ENCODE results near the gene FAM200A. TPM values are rescaled to one million over a fixed set of nuclear protein-coding genes. Genes with fewer than 3 reads are reported as not detected.

Gene FAM200A
- total RNA-seq, 1 experiment from 2014 or later: 4.7 TPM

- peak overlapping the region; percentile 54 for H3K9ac ChIP-seq (ENCODE audit: low read length)
- BruUV-seq (replicated peaks): no TSS peak
- no peaks in the 10 kb centered on the region; the same call in 1 of the 2 replicates for H4K20me1 ChIP-seq (ENCODE audit: insufficient read depth)
- H3K36me3 ChIP-seq (ENCODE audit: control insufficient read depth in 1 of 2, insufficient read depth in 2 of 2, low read length in 2 of 2): peaks cover 28 to 49% of the 10 kb centered on the region in 2 experiments
- peak; percentile 31; the same call in 1 of the 2 replicates for ATAC-seq
- H2AFZ ChIP-seq (ENCODE audit: low read depth, low read length, poor library complexity, severe bottlenecking): no peak overlapping the region
- DNase-seq (ENCODE audit: low read depth, low spot score): no peak
- H3K27ac ChIP-seq (ENCODE audit: low read depth, low read length): peak overlapping the region; percentile 63; the same call in 1 of the 2 replicates
- no peaks in the 10 kb centered on the region for H3K9me3 ChIP-seq (ENCODE audit: control insufficient read depth in 1 of 2, insufficient read depth in 1 of 2, low read depth in 1 of 2, low read length in 2 of 2)
- H3K4me1 ChIP-seq (ENCODE audit: control insufficient read depth in 1 of 2, insufficient read depth in 2 of 2, low read length in 2 of 2): peaks cover 32 to 55% of the 10 kb centered on the region in 2 experiments
- H3K4me3 ChIP-seq (replicated peaks in 1 of 2; ENCODE audit: low read depth in 1 of 2, low read length in 2 of 2): peak overlapping the region in 1 of 2 experiments; percentile 34; a peak in 1 of 4 replicates
- intact Hi-C loops (cut with micrococcal nuclease): no loop called here
- no peaks in the 10 kb centered on the region for H3K27me3 ChIP-seq (ENCODE audit: insufficient read depth, low read length)
- H3K9me2 ChIP-seq (ENCODE audit: insufficient read depth): no peaks in the 10 kb centered on the region
- no peak for TF ChIP-seq YY1 (IDR thresholded peaks at IDR 0.05; ENCODE audit: extremely low read depth, insufficient replicate concordance, low read depth, low read length)
- peak; percentile 28; the same call in 1 of the 2 replicates for TF ChIP-seq FOSL1 (IDR thresholded peaks at IDR 0.05; ENCODE audit: low read depth)
- ChIA-PET POLR2A (no interaction called here), RAD21 (ENCODE audit: low non-redundant PET in 1 of 2, low total read pairs in 2 of 2, uncharacterized antibody in 2 of 2, unreplicated experiment in 2 of 2) (no interaction called here), CTCF (no interaction called here)
- peaks cover 70% of the 10 kb centered on the region for H3K79me2 ChIP-seq (ENCODE audit: insufficient read depth, low read length)
- H3K4me2 ChIP-seq (ENCODE audit: low read length): peak overlapping the region; percentile 79
Measured at GRCh38 chr7:99563650-99564049, 11.7 kb upstream of the FAM200A start.

GRCh38 chr7:99562832-99563231 is 10.9 kb upstream of the FAM200A start:
- BruUV-seq (replicated peaks): no TSS peak
- H3K27me3 ChIP-seq (ENCODE audit: insufficient read depth, low read length): no peaks in the 10 kb centered on the region
- DNase-seq (ENCODE audit: low read depth, low spot score) (peak; percentile 96), ATAC-seq (peak; percentile 68)
- intact Hi-C loops (cut with micrococcal nuclease): no loop called here
- H3K4me2 ChIP-seq (ENCODE audit: low read length): peak overlapping the region; percentile 79
- H3K27ac ChIP-seq (ENCODE audit: low read depth, low read length): peak overlapping the region; percentile 63; the same call in 1 of the 2 replicates
- H3K4me3 ChIP-seq (replicated peaks in 1 of 2; ENCODE audit: low read depth in 1 of 2, low read length in 2 of 2): peak overlapping the region in 1 of 2 experiments; percentile 35; a peak in 1 of 4 replicates
- peak overlapping the region; percentile 38 for H3K9ac ChIP-seq (ENCODE audit: low read length)
- H2AFZ ChIP-seq (ENCODE audit: low read depth, low read length, poor library complexity, severe bottlenecking): no peak overlapping the region
- ChIA-PET CTCF (no interaction called here), RAD21 (ENCODE audit: low non-redundant PET in 1 of 2, low total read pairs in 2 of 2, uncharacterized antibody in 2 of 2, unreplicated experiment in 2 of 2) (no interaction called here), POLR2A (no interaction called here)
- no peaks in the 10 kb centered on the region for H3K9me3 ChIP-seq (ENCODE audit: control insufficient read depth in 1 of 2, insufficient read depth in 1 of 2, low read depth in 1 of 2, low read length in 2 of 2)
- peaks cover 32 to 55% of the 10 kb centered on the region in 2 experiments for H3K4me1 ChIP-seq (ENCODE audit: control insufficient read depth in 1 of 2, insufficient read depth in 2 of 2, low read length in 2 of 2)
- H3K36me3 ChIP-seq (ENCODE audit: control insufficient read depth in 1 of 2, insufficient read depth in 2 of 2, low read length in 2 of 2): peaks cover 28 to 49% of the 10 kb centered on the region in 2 experiments
- peaks cover 75% of the 10 kb centered on the region for H3K79me2 ChIP-seq (ENCODE audit: insufficient read depth, low read length)
- no peaks in the 10 kb centered on the region for H3K9me2 ChIP-seq (ENCODE audit: insufficient read depth)
- no peaks in the 10 kb centered on the region; the same call in 1 of the 2 replicates for H4K20me1 ChIP-seq (ENCODE audit: insufficient read depth)
- TF ChIP-seq, protein P1, sequence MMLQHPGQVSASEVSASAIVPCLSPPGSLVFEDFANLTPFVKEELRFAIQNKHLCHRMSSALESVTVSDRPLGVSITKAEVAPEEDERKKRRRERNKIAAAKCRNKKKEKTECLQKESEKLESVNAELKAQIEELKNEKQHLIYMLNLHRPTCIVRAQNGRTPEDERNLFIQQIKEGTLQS (IDR thresholded peaks at IDR 0.05): no peak; the same call in 1 of the 2 replicates
- no peak for TF ChIP-seq EZH2 (IDR thresholded peaks at IDR 0.05)
- TF ChIP-seq, protein P2, sequence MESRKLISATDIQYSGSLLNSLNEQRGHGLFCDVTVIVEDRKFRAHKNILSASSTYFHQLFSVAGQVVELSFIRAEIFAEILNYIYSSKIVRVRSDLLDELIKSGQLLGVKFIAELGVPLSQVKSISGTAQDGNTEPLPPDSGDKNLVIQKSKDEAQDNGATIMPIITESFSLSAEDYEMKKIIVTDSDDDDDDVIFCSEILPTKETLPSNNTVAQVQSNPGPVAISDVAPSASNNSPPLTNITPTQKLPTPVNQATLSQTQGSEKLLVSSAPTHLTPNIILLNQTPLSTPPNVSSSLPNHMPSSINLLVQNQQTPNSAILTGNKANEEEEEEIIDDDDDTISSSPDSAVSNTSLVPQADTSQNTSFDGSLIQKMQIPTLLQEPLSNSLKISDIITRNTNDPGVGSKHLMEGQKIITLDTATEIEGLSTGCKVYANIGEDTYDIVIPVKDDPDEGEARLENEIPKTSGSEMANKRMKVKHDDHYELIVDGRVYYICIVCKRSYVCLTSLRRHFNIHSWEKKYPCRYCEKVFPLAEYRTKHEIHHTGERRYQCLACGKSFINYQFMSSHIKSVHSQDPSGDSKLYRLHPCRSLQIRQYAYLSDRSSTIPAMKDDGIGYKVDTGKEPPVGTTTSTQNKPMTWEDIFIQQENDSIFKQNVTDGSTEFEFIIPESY (IDR thresholded peaks at IDR 0.05; ENCODE audit: extremely low read depth, insufficient replicate concordance, low read length): peak; percentile 55
- peak; percentile 100 for TF ChIP-seq SIN3A (IDR thresholded peaks at IDR 0.05; ENCODE audit: low read depth)
- TF ChIP-seq RAD21 (IDR thresholded peaks at IDR 0.05; ENCODE audit: low read depth): no peak
- no peak for TF ChIP-seq ZNF274 (IDR thresholded peaks at IDR 0.05; ENCODE audit: low read depth, low read length)
- peak; percentile 96 for TF ChIP-seq CBX3 (IDR thresholded peaks at IDR 0.05; ENCODE audit: low read depth)
- TF ChIP-seq, protein P3, sequence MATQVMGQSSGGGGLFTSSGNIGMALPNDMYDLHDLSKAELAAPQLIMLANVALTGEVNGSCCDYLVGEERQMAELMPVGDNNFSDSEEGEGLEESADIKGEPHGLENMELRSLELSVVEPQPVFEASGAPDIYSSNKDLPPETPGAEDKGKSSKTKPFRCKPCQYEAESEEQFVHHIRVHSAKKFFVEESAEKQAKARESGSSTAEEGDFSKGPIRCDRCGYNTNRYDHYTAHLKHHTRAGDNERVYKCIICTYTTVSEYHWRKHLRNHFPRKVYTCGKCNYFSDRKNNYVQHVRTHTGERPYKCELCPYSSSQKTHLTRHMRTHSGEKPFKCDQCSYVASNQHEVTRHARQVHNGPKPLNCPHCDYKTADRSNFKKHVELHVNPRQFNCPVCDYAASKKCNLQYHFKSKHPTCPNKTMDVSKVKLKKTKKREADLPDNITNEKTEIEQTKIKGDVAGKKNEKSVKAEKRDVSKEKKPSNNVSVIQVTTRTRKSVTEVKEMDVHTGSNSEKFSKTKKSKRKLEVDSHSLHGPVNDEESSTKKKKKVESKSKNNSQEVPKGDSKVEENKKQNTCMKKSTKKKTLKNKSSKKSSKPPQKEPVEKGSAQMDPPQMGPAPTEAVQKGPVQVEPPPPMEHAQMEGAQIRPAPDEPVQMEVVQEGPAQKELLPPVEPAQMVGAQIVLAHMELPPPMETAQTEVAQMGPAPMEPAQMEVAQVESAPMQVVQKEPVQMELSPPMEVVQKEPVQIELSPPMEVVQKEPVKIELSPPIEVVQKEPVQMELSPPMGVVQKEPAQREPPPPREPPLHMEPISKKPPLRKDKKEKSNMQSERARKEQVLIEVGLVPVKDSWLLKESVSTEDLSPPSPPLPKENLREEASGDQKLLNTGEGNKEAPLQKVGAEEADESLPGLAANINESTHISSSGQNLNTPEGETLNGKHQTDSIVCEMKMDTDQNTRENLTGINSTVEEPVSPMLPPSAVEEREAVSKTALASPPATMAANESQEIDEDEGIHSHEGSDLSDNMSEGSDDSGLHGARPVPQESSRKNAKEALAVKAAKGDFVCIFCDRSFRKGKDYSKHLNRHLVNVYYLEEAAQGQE (IDR thresholded peaks at IDR 0.05; ENCODE audit: low read depth): no peak
- no peak for TF ChIP-seq ELF1 (IDR thresholded peaks at IDR 0.05; ENCODE audit: borderline replicate concordance, low read depth)
- no peak for TF ChIP-seq EZH2phosphoT487 (IDR thresholded peaks at IDR 0.05; ENCODE audit: borderline replicate concordance)
- peak; percentile 85 for TF ChIP-seq MAX (IDR thresholded peaks at IDR 0.05)
- no peak for TF ChIP-seq POLR2A (IDR thresholded peaks at IDR 0.05; ENCODE audit: borderline replicate concordance, extremely low read depth, insufficient read depth, insufficient read length)
- peak; percentile 96 for TF ChIP-seq SP1 (IDR thresholded peaks at IDR 0.05; ENCODE audit: low read depth)

All from HCT116 (cell line).